ENCODE measurements around the gene SEC14L1. TPM values are rescaled to one million over a fixed set of nuclear protein-coding genes. Genes with fewer than 3 reads are reported as not detected.

The SEC14L1 gene
- total RNA-seq, 1 experiment from 2014 or later: 58.6 TPM

DNA sequence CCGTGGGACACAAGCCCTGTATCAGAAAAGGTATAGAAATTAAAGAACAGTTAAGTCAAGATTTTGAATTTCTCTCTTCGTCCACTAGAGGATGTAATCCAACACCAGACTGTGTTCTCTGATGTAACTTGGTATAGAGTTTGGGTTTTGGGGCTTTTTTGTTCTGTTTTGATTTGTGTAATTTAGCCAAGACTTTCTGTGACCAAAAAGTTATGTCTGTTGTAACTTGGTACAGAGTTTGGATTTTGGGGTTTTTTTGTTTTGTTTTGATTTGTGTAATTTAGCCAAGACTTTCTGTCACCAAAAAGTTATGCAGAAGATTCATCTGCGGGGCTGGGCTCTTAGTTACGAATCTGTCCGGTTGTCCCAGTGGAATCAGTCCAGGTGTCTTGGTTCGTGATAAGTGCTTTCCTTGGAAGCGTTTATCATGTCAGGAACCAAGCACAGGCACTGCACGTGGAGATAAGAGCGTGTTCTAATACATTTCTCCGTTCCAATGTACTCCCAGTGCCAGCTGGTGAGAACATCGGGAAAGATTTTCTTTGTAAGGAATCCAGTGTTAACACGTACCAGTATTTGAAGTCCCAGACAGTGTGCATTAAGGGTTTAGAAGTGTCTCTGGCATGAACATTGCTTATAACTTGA lies 44.1 kb upstream of the SEC14L1 start:
- H2BK12ac ChIP-seq (ENCODE audit: insufficient read length, low read depth, low read length): no peak overlapping the region
- no peak overlapping the region for H3K18ac ChIP-seq (ENCODE audit: insufficient read length, low read depth, low read length)
- no peak overlapping the region for H3K4me2 ChIP-seq (ENCODE audit: insufficient read depth, insufficient read length, low read length)
- no peaks in the 10 kb centered on the region for H3K9me3 ChIP-seq (ENCODE audit: control insufficient read depth, low read depth, low read length)
- H3K27ac ChIP-seq (ENCODE audit: insufficient read length, low read depth, low read length): no peak overlapping the region
- Mint-ChIP-seq H3K4me1 (peaks cover 16 to 19% of the 10 kb centered on the region in 2 experiments), H3K9me3 (no peaks in the 10 kb centered on the region), H3K36me3 (ENCODE audit: insufficient read depth in 1 of 3, low read depth in 3 of 3) (peaks cover 16 to 65% (median 60%) of the 10 kb centered on the region in 3 experiments; a peak in 6 of 7 replicates), H3K27me3 (ENCODE audit: low read depth) (no peaks in the 10 kb centered on the region), H3K27ac (peak overlapping the region in 1 of 3 experiments; percentile 87; a peak in 2 of 7 replicates), H3K4me3 (no peak overlapping the region)
- no peak overlapping the region for H2BK120ac ChIP-seq (ENCODE audit: low read depth, low read length, poor library complexity, severe bottlenecking)
- no peaks in the 10 kb centered on the region for H3K79me2 ChIP-seq (ENCODE audit: insufficient read depth, low read length)
- no peak overlapping the region for H2BK5ac ChIP-seq (ENCODE audit: insufficient read length, low read length)
- no peak overlapping the region for H3K9ac ChIP-seq (ENCODE audit: extremely low read depth, insufficient read length, low read length)
- H3K79me1 ChIP-seq (ENCODE audit: insufficient read depth, low read depth, low read length, poor library complexity, severe bottlenecking): no peaks in the 10 kb centered on the region
- H2AFZ ChIP-seq (ENCODE audit: low read length): no peak overlapping the region
- TF ChIP-seq CTCF (conservative IDR thresholded peaks at IDR 0.05): peak; percentile 59
- H3K14ac ChIP-seq (ENCODE audit: insufficient read depth, low read length): no peak overlapping the region
- H3K4ac ChIP-seq (ENCODE audit: low read depth, low read length): no peak overlapping the region
- peaks cover 2% of the 10 kb centered on the region; the same call in 1 of the 2 replicates for H3K4me1 ChIP-seq (ENCODE audit: insufficient read depth, low read length)
- no peak overlapping the region for H2BK20ac ChIP-seq (ENCODE audit: low read depth, low read length, poor library complexity, severe bottlenecking)
- H3K56ac ChIP-seq (ENCODE audit: insufficient read length, low read depth, low read length): no peak overlapping the region
- no CpG with 5 or more reads among the region's 12 CpGs for WGBS (ENCODE audit: extremely low coverage, insufficient read length, low lambda C conversion rate)
- no peak overlapping the region for H3T11ph ChIP-seq (ENCODE audit: low read length)
- no peak for DNase-seq
- H4K20me1 ChIP-seq (ENCODE audit: control insufficient read depth, insufficient read depth, insufficient read length): no peaks in the 10 kb centered on the region
- no peaks in the 10 kb centered on the region for H3K23me2 ChIP-seq (ENCODE audit: insufficient read length, low read depth, low read length, poor library complexity, severe bottlenecking)
- H4K5ac ChIP-seq (ENCODE audit: insufficient read length, low read depth, low read length): no peak overlapping the region
- H3K27me3 ChIP-seq (ENCODE audit: insufficient read depth, low read length): no peaks in the 10 kb centered on the region
- H4K91ac ChIP-seq (ENCODE audit: insufficient read length, low read depth, low read length): no peak overlapping the region
- no peak overlapping the region for H4K8ac ChIP-seq (replicated peaks; ENCODE audit: insufficient read length, low read depth, low read length)
- H3K23ac ChIP-seq (ENCODE audit: insufficient read length, low read depth, low read length): no peak overlapping the region
- no peak overlapping the region for H2BK15ac ChIP-seq (ENCODE audit: low read depth, low read length)
- no peak overlapping the region for H2AK5ac ChIP-seq (ENCODE audit: insufficient read length, low read length)
